Measurements from ENCODE around the gene REX1BD. TPM values are rescaled to one million over a fixed set of nuclear protein-coding genes. Genes with fewer than 3 reads are reported as not detected.

The REX1BD gene
- total and polyA plus RNA-seq, 2 experiments from 2014 or later = 79.9 to 105 TPM

- H4K20me1 ChIP-seq (ENCODE audit: insufficient read depth) = no peaks in the 10 kb centered on the region
- no peak for DNase-seq
- no peak overlapping the region for H3K4me3 ChIP-seq
- H3K9ac ChIP-seq = peak overlapping the region; percentile 20; the same call in 1 of the 2 replicates
- TF ChIP-seq EZH2phosphoT487 (IDR thresholded peaks at IDR 0.05; ENCODE audit: insufficient read depth, low read depth) (no peak), EZH2 (IDR thresholded peaks at IDR 0.05; ENCODE audit: insufficient read depth, poor library complexity, severe bottlenecking) (no peak)
- peaks cover 12% of the 10 kb centered on the region for H3K4me1 ChIP-seq (ENCODE audit: insufficient read depth)
- WGBS, 2 experiments (ENCODE audit: low coverage in 1 of 2, low lambda C conversion rate in 2 of 2, missing lambda C conversion rate in 2 of 2) = 34 to 46% methylated on average over 5 of the region's 5 CpGs
- no peaks in the 10 kb centered on the region for H3K9me3 ChIP-seq (ENCODE audit: low read depth)
- peaks cover 50% of the 10 kb centered on the region for H3K79me2 ChIP-seq (ENCODE audit: insufficient read depth)
- peaks cover 4% of the 10 kb centered on the region; the same call in 1 of the 2 replicates for H3K36me3 ChIP-seq (ENCODE audit: low read depth)
- no peak overlapping the region for H3K27ac ChIP-seq
- H3K27me3 ChIP-seq (replicated peaks; ENCODE audit: insufficient read depth) = no peaks in the 10 kb centered on the region
- in situ Hi-C loops (cut with MboI) = no loop called here
- no peak overlapping the region for H2AFZ ChIP-seq
- H3K9me2 ChIP-seq (ENCODE audit: insufficient read depth) = no peaks in the 10 kb centered on the region
- peak overlapping the region; percentile 61 for H3K4me2 ChIP-seq (ENCODE audit: unreplicated experiment)
- H3F3A ChIP-seq (ENCODE audit: insufficient read depth) = 0 out of 2 replicates have a peak, but pooled peaks cover 6% of the 10 kb centered on the region
These were observed 28.9 kb upstream of the REX1BD start for GRCh38 chr19:18559685-18560084.

DNA sequence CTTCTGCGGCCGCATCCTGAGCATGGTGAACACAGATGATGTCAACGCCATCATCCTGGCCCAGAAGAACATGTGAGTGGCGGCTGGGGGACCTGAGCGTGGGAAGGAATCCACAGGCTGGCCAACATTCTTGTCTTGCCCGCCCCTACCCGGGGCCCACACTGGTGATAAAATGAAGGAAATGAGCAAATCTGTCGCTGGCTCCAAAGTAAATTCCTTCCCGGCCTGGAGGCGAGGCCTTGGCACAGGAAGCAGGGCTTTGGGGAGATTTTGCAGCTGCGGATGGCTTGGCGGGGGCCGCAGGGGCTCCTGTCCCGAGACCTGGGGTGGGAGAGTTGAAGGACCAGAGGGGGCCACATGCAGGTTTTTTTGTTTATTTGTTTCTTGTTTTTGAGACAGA is 26.5 kb upstream of the REX1BD start:
- Histone ChIP-seq H3K9ac (no peak overlapping the region), H3K79me2 (ENCODE audit: insufficient read depth) (peaks cover 50% of the 10 kb centered on the region), H3K36me3 (ENCODE audit: low read depth) (peaks cover 13% of the 10 kb centered on the region; the same call in 1 of the 2 replicates), H3K4me2 (ENCODE audit: unreplicated experiment) (no peak overlapping the region), H3F3A (ENCODE audit: insufficient read depth) (0 out of 2 replicates have a peak, but pooled peaks cover 6% of the 10 kb centered on the region), H4K20me1 (ENCODE audit: insufficient read depth) (no peaks in the 10 kb centered on the region), H3K27me3 (replicated peaks; ENCODE audit: insufficient read depth) (no peaks in the 10 kb centered on the region), H3K9me2 (ENCODE audit: insufficient read depth) (no peaks in the 10 kb centered on the region), H2AFZ (no peak overlapping the region), H3K4me3 (no peak overlapping the region), H3K4me1 (ENCODE audit: insufficient read depth) (peaks cover 12% of the 10 kb centered on the region), H3K27ac (peak overlapping the region; percentile 7; the same call in 1 of the 2 replicates), H3K9me3 (ENCODE audit: low read depth) (no peaks in the 10 kb centered on the region)
- 59 to 61% methylated on average over 13 to 14 of the region's 14 CpGs for WGBS, 2 experiments (ENCODE audit: low coverage in 1 of 2, low lambda C conversion rate in 2 of 2, missing lambda C conversion rate in 2 of 2)
- no peak for TF ChIP-seq EZH2 (IDR thresholded peaks at IDR 0.05; ENCODE audit: insufficient read depth, poor library complexity, severe bottlenecking)
- in situ Hi-C loops (cut with MboI) = no loop called here
- DNase-seq = peak; percentile 37

DNA sequence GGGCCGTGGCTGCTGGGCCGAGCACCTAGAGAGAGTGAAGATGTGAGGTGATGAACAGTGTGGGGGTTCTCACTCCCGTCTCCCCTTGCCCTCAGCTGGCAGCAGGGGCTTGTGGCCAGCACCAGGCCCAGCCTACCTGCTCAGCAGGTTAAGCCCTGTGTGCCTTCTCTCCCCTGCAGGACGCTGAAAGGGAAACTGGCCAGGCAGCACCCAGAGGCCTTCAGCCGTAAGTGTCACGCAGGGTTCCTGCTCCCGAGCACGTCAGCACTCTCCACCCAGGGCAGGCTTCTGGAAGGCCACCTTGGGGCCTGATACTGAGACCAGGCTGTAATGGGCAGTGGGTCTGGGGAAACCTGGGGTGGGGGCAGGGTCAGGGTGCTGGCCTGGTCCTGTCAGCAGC is 21.6 kb upstream of the REX1BD start:
- H3K9me3 ChIP-seq (ENCODE audit: low read depth) = no peaks in the 10 kb centered on the region
- in situ Hi-C loops (cut with MboI) = no loop called here
- no peak overlapping the region for H3K4me3 ChIP-seq
- H3K9me2 ChIP-seq (ENCODE audit: insufficient read depth) = no peaks in the 10 kb centered on the region
- no peaks in the 10 kb centered on the region for H3K4me1 ChIP-seq (ENCODE audit: insufficient read depth)
- no peak overlapping the region for H3K4me2 ChIP-seq (ENCODE audit: unreplicated experiment)
- peaks cover 10% of the 10 kb centered on the region for H3K79me2 ChIP-seq (ENCODE audit: insufficient read depth)
- H3K36me3 ChIP-seq (ENCODE audit: low read depth) = peaks cover 13% of the 10 kb centered on the region; the same call in 1 of the 2 replicates
- 96 to 97% methylated on average over 8 of the region's 8 CpGs for WGBS, 2 experiments (ENCODE audit: low coverage in 1 of 2, low lambda C conversion rate in 2 of 2, missing lambda C conversion rate in 2 of 2)
- H3K27me3 ChIP-seq (replicated peaks; ENCODE audit: insufficient read depth) = no peaks in the 10 kb centered on the region
- TF ChIP-seq EZH2 (IDR thresholded peaks at IDR 0.05; ENCODE audit: insufficient read depth, poor library complexity, severe bottlenecking) (no peak), EZH2phosphoT487 (IDR thresholded peaks at IDR 0.05; ENCODE audit: insufficient read depth, low read depth) (no peak)
- no peak overlapping the region for H2AFZ ChIP-seq
- H3K27ac ChIP-seq = no peak overlapping the region
- H3F3A ChIP-seq (ENCODE audit: insufficient read depth) = peaks cover 7% of the 10 kb centered on the region
- no peak for DNase-seq
- H3K9ac ChIP-seq = no peak overlapping the region
- no peaks in the 10 kb centered on the region for H4K20me1 ChIP-seq (ENCODE audit: insufficient read depth)

DNA sequence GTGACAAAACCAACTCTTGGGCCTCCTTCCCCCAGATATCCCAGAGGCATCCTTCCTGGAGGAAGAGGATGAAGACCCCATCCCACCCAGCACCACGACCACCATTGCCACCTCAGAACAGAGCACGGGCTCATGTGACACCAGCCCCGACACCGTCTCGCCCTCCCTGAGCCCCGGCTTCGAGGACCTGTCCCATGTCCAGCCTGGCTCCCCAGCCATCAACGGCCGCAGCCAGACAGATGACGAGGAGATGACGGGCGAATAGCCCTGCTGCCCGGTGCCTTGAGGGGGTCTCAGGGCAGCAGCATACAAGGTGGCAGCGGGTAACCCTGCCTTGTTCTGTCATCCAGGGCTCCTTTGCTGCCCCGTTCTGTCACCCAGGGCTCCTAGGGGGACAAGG is 20.2 kb upstream of the REX1BD start:
- in situ Hi-C loops (cut with MboI) = no loop called here
- H3K9me3 ChIP-seq (ENCODE audit: low read depth) = no peaks in the 10 kb centered on the region
- H3K4me3 ChIP-seq = no peak overlapping the region
- no peaks in the 10 kb centered on the region for H4K20me1 ChIP-seq (ENCODE audit: insufficient read depth)
- no peaks in the 10 kb centered on the region for H3K27me3 ChIP-seq (replicated peaks; ENCODE audit: insufficient read depth)
- DNase-seq = no peak
- H3K9me2 ChIP-seq (ENCODE audit: insufficient read depth) = no peaks in the 10 kb centered on the region
- WGBS, 2 experiments (ENCODE audit: low coverage in 1 of 2, low lambda C conversion rate in 2 of 2, missing lambda C conversion rate in 2 of 2) = 88 to 89% methylated on average over 15 of the region's 15 CpGs
- peaks cover 15% of the 10 kb centered on the region; the same call in 1 of the 2 replicates for H3K36me3 ChIP-seq (ENCODE audit: low read depth)
- H3K79me2 ChIP-seq (ENCODE audit: insufficient read depth) = peaks cover 17% of the 10 kb centered on the region
- peaks cover 9% of the 10 kb centered on the region for H3K4me1 ChIP-seq (ENCODE audit: insufficient read depth)
- H3K27ac ChIP-seq = no peak overlapping the region
- H3K4me2 ChIP-seq (ENCODE audit: unreplicated experiment) = no peak overlapping the region
- H3F3A ChIP-seq (ENCODE audit: insufficient read depth) = peaks cover 7% of the 10 kb centered on the region
- no peak overlapping the region for H3K9ac ChIP-seq
- no peak for TF ChIP-seq EZH2phosphoT487 (IDR thresholded peaks at IDR 0.05; ENCODE audit: insufficient read depth, low read depth)
- no peak for TF ChIP-seq EZH2 (IDR thresholded peaks at IDR 0.05; ENCODE audit: insufficient read depth, poor library complexity, severe bottlenecking)
- no peak overlapping the region for H2AFZ ChIP-seq

Data from GM23248 (cell line).